Measurements from ENCODE around the gene PPP1R1B.

DNA sequence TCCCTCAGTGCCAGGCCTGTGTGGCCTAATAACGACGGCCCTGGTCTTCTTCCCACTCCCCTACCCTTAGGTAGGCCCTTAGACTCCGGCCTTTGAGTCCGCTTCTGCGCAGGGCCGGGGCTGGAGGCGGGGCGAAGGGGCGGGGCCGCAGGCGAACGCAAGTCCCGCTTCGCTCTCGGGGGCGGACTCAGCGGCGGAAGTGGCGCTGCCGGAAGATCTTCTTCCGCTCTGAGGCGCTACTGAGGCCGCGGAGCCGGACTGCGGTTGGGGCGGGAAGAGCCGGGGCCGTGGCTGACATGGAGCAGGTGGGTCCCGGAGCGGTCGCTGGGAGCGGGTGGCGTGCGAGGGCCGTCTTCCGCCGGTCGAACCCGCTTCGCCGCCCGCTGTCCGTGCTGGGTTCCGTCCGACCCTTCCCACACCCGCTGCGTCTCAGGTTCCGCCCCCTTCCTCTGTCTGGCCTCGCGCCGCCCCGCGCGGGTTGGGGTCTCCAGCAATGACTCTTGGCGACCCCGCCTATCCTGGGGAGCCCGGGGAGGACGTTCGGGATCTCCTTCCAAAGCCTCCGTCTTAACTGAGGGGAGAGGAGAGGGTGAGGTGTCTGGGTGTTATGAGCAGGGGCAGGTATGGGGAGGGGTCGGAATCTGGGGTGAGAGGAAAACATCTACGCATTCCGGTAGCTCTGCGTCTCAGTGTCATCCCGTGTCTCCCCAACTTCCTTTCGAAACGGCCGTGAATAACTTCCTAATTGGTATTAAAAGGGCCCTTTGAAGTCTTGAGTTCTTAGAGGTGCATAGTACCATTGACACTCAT lies 10.4 kb downstream of the PPP1R1B start, which contains the start of gene STARD3:
- TF ChIP-seq, protein P1, sequence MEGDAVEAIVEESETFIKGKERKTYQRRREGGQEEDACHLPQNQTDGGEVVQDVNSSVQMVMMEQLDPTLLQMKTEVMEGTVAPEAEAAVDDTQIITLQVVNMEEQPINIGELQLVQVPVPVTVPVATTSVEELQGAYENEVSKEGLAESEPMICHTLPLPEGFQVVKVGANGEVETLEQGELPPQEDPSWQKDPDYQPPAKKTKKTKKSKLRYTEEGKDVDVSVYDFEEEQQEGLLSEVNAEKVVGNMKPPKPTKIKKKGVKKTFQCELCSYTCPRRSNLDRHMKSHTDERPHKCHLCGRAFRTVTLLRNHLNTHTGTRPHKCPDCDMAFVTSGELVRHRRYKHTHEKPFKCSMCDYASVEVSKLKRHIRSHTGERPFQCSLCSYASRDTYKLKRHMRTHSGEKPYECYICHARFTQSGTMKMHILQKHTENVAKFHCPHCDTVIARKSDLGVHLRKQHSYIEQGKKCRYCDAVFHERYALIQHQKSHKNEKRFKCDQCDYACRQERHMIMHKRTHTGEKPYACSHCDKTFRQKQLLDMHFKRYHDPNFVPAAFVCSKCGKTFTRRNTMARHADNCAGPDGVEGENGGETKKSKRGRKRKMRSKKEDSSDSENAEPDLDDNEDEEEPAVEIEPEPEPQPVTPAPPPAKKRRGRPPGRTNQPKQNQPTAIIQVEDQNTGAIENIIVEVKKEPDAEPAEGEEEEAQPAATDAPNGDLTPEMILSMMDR (IDR thresholded peaks at IDR 0.05 in 4 of 5, conservative IDR thresholded peaks at IDR 0.05 in 1 of 5) = peak in 3 of 5 experiments; percentile 16 to 44 (median 26)
- TF ChIP-seq POLR2A (IDR thresholded peaks at IDR 0.05) = peak; percentile 46 to 56

All from gastrocnemius medialis (tissue), 4 donors.